GM18526 (cell line): ENCODE measurements around the gene TRAPPC12.

Experiments
- POLR2A ChIP-seq: IDR thresholded peaks from 3 replicates; pipeline ENCODE4 v1.6.1; 2011; ENCODE audit not compliant: insufficient read length; ENCODE audit errors: extremely low read depth

Gene TRAPPC12

DNA sequence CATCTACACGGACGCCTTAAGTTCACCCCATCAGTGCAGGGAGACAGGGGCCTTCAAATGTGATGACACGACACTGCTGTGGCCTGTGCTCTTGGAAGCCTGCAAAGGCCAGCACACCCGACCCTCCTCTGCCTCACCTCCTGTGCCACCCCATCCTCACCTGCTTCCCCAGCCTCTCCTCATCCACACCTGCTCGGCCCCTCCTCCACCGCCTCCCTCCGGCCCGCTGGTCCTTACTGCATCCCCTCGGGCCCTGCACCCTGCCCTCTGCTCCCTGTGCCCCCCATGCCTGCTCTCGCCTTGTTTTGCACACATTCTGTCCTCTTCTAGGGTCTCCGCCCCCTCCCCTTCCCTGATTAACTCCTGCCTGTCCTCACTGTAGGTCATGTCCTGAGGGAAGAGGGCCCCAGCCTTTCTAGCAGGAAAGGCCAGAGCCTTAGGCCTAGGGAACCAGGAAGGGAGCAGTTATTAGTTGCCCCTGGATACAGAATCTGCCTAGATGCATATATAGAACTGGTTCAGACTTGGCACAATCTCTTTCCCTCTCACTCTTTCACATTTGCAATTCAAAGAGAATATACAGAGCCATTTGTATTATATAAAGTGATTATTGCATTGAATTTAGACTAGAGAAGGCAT, 39.4 kb downstream of the TRAPPC12 start:
- no peak for TF ChIP-seq POLR2A

- TF ChIP-seq POLR2A = no peak
Observed at GRCh38 chr2:3420076-3420768, 40.7 kb downstream of the TRAPPC12 start.

DNA sequence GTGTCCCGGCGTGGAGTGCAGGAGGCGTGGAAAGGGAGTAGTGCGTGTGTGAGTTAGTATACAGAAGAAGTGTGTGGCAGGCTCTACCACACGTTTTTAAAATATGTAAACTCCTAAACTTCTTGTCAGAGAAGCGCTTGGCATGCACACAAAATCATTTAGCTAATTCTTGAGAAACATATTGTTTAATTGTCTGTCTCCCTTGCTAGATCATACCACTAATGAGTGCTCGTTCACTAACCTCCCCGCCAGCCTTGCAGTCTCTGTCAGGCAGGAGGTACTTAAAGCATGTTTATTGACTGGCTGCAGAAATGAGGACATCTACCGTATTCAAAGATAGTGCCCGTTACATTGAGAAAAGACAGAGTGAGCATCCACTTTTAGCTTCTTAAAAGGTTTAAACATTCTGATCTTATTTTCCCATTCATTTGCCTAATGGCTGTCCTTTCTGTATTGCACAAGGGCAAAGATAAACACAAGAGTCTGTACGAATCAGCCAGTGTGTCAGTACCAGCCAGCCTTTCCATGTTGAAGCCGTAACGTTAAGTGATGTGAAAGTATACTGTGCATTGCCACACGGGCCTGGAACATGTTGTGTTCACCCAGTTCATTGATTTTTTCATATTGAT, 41.4 kb downstream of the TRAPPC12 start:
- no peak for TF ChIP-seq POLR2A

DNA sequence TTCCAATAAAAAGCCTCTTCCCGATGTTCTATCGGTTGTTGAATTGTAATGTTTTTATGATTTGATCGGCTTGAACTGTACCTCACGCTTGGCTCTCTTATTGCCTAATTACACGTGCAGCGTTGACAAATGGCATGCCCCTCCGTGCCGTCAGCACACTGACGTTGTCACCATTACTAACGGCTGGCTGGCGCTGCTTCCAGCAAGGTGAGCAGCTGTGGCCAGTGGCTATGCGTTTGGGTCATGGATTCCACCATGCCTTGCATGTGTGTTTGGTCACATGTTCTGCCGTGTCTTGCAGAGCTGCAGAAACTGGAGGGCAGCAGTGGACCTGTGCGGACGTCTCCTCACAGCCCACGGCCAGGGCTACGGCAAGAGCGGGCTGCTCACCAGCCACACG, 42.1 kb downstream of the TRAPPC12 start:
- no peak for TF ChIP-seq POLR2A

GRCh38 chr2:3422161-3422779, 42.8 kb downstream of the TRAPPC12 start:
- no peak for TF ChIP-seq POLR2A

GRCh38 chr2:3423492-3424170, 44.1 kb downstream of the TRAPPC12 start:
- no peak for TF ChIP-seq POLR2A

- no peak for TF ChIP-seq POLR2A
Observed at GRCh38 chr2:3424171-3424795, 44.8 kb downstream of the TRAPPC12 start.

- TF ChIP-seq POLR2A = no peak
Observed at GRCh38 chr2:3426615-3427014, 47.1 kb downstream of the TRAPPC12 start.

- TF ChIP-seq POLR2A = no peak
Observed at GRCh38 chr2:3427272-3427671, 47.8 kb downstream of the TRAPPC12 start.

DNA sequence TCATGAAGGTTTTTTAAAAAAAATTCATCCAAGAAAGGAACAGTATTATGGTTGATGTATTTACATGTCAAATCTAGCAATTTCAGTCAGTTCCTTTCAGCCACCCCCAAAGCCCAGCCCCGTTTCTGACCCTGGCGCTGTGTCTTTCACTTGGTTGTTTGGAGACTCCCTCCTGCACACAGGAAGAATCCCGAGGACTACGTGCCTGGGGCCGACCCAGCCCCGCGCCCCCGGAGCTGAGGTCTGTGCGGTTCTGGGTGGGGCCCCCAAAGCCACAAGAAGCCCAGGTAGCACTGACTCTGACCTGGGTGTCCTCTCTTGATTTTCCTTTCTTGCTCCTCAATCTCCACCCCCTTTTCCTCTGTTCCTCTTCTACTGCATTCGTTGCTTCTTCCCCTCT, 49.1 kb downstream of the TRAPPC12 start:
- no peak for TF ChIP-seq POLR2A

DNA sequence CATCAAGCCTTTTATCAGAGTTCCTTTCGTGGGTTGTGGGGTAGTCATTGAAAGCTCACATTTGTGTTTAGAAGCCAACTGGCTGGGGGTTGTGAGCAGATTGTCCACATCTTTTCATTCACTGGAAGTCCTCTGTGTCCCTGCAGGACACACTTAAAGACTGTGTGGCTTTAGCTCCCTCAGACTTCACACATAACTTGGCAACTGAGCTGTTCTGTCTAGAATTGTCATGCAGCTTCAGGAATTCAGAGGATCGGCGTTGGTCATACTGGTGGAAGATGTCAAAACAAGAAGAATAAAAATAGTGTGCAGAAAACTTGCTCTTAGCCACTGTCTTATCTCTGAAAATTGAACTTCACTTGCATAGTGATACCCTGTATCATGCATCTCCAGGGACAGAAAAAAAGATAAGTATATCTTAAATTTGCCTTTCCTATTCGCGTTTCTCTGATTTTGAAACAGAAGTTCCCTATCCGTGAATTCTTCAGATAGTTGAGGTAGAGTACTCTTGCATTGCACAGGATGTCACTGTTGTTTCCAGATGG, 49.6 kb downstream of the TRAPPC12 start:
- TF ChIP-seq POLR2A = no peak

DNA sequence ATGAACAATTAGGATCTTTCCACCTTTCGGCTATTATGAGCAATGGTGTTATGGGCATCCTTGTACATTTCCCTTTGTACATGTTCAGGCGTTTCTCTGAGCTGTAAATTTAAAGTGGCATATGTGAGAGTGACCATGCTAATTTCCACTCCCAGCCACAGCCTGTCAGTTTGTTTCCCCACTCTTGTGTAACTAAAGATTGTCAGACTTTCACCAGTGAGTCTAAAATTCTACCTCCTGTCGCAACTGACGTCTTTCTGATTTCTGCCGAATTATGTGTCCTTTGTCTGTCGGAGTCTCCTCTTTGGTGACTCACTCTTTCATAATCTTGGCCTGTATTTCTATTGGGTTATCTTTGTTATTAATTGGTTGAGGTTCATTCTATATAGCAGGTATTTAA, 50.7 kb downstream of the TRAPPC12 start:
- no peak for TF ChIP-seq POLR2A

GRCh38 chr2:3430740-3431490, 51.4 kb downstream of the TRAPPC12 start:
- TF ChIP-seq POLR2A = no peak

DNA sequence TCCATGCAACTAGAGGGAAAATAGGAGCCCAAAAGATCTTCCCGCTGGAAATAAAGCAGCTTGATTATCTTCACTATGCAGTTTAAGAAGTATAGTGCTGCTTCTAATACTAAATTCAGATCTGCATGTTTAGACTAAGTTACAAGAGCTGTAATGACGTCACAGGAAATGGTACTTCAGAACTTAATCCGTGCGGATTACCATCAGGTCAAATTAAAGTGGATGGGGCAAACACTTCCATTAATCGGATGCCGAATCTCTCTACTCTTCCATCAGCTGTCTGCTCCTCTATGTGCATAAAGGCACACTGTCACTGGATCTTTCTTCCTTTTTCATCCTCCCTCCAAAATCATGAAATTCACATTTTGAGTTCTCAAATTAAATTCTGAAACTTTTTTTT, 52.6 kb downstream of the TRAPPC12 start:
- TF ChIP-seq POLR2A = no peak
